HT-29 (cell line): ENCODE data around the gene ANG. TPM values are rescaled to one million over a fixed set of nuclear protein-coding genes. Genes with fewer than 3 reads are reported as not detected.

Experiments used
- DNase-seq: peaks from one replicate; pipeline ENCODE4 v3.0.0-alpha.2; 2015; ENCODE audit warnings: low spot score
- total RNA-seq: library from RNA; depleted of rRNA; stranded (reverse); fragments of >200 nt; shearing (Covaris generic); gene quantifications from 2 replicates; pipeline ENCODE4 v1.2.3, GENCODE V29; 2014

The ANG gene
- total RNA-seq, 1 experiment from 2014 or later, result 4.0 TPM

DNA sequence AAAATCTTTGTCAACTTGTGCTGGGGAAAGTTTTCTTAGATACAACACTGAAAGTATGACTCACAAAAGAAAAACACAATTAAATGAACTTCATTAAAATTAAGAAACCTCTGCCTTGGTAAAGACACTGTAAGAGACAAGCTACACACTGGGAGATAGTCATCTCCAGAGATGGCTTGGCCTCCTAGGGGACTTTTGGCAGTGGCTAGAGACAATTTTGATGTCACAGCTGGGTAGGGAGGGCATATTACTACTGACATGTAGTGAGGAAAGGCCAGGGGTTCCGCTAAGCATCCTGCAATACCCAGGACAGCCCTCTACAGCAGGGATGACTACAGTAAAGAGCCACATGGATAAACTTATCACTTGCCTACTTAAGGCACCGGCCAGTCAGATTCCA is 12.9 kb upstream of the ANG start:
- no peak for DNase-seq

DNA sequence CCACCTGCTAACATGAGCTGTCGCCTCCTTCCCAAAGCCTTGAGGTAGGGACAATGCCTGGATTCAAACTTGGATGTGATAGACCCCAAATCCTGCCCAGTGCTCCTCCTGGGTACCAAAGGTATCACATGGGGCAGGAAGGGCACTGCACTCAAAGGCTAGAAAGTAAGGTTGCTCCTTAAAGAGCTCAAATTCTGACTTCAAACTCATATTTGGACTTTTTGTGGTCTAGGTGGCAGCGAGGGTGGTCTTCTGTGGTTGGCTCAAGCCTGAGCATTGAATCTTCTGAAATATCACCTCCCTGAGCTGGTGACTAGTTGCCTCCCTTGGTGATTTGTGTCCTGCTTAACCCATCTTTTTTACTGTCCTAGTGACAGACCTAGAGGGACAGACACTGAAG is 12.5 kb upstream of the ANG start:
- DNase-seq, result no peak

DNA sequence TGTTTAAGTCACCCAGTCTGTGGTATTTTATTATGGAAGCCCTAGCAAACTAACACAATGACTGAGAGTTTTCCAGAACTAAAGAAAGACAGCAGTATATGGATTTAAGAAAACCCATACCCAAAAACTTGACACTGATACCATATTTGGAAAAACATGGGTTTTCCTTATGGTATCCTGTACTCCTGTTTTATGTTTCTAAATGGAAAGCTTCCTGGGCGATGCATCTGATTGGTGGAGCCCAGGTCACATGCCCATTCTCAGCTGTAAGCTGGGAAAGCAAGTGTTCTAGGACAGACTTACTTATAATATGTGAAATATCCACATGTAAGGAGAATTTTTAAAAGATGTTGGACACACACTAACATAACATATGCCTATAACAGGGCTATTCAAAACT is 8.7 kb upstream of the ANG start:
- peak; percentile 51 for DNase-seq

DNA sequence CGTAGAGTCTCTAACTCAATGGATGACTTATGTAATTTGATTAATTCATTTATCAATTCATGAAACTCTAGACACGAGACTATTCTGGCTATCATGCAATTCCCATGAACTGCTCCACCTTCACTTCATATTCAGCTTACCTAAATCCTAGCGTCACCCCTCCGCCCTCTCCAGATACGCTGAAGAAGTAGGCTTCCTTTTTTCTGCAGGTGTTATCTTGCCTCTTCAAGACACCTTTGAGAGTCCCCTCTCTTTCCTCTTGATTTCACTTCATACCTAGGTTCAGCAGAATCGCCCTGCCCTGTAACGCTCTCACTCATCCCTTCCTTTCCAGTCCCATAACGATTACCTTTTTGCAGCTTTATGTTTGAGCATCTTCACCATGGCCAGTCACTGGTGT is 8.2 kb upstream of the ANG start:
- no peak for DNase-seq

DNA sequence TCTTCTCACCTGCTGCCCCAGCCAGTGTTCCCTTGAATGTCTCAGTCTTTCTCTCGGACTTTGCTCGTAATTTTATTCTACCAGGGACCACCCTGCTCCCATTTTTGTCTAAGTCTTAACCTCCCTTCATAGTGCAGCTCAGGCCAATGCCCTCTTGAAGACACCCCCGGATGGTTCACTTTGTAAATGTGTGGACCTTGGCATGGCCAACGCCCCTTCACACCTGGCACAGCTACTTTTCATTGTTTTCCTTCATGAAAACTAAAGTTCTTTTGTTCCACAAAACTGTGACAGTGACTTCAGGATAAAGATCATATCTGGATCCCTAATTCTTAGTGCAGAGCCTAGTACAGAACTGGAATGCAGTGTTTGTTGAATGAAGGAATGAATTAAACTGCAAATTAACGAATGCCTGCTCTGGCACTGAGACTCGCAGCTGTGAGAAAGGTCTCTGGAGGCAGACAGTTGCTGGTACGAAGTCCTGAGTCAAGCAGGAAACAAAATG is 7.7 kb upstream of the ANG start:
- no peak for DNase-seq

DNA sequence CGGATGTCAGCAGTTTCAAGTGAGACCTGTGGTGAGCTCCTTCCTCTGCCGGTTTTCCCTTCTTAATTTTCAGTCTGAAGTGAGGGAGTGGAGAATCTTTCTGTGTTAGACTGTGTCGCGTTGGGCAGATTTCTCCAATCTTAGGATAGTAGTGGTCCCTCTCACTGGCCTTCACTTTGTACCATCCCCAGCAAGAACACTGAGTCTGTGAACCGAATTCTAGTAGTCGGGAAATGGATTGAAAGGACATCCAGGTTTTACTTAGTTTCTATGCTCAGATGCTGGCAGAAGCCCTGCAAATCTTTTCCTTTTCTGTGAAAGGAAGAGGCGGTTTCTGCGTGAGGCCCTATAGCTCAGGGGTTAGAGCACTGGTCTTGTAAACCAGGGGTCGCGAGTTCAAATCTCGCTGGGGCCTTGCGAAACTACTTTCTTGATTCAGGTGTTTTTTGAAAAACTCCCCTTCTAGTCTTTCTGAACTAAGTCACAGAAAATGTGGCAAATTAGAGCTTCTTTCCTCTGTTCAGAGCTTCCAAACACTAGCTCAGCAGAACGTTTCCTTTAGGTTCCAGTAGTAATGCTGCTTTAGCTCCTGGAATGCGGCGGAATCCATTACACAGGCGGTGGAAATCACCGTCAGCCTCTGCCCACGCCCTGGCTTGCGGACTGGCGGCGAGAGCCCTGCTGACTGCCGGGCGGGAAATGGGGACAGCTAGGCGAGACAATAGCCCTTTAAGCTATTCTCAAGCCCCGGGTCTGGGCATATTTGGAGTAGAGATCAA is 7.0 kb upstream of the ANG start:
- DNase-seq, result peak; percentile 89

DNA sequence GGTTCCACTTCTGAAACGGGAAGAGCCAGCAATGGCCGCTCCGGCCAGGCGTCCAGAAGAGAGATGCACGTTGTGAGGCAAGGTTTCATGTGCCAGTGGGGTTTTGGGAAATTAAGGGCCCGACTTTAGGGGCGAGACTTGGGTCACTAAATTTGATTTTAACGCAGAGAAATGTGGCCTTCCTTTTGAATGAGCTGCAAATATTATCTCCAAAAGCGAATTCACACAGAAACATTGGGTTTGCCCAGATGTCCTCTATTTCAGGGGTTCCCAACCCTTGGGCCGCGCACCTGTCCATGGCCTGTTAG is 6.5 kb upstream of the ANG start:
- no peak for DNase-seq

- peak; percentile 85 for DNase-seq
These were observed 6.0 kb upstream of the ANG start for GRCh38 chr14:20682435-20683124.

DNA sequence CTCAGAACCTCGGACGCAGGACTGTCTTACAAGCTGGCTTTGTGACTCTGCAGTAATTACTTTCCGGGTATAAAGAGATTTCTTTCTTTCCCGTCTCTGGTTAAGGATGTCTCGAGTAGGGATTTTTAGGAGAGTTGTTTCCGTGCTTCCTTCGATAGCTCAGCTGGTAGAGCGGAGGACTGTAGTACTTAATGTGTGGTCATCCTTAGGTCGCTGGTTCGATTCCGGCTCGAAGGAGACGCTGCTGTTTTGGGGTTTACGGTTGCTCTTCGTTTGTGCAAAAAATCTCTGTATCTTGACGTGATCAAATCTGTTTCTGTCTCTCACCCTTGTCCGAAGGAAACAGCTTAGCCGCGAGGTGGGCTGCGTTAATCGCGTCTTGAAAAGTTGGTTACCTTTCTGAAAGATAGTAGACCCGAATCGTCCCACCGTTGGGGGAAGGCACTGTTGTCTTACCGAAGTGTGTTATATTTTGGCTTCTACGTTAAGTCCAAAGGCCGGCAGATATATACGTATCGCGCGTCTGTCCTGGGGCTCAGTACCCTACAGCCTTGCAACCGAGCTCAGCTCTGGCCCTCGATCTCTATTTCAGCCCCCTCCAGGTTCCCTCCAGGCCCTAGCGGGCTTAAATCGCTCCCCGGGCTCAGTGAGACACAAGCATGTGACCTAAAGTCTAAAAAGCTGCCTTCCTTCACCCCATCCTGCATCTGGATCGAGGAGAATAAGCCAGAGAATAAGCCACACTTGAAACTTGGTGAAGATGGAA is 5.3 kb upstream of the ANG start:
- DNase-seq, result peak; percentile 88

GRCh38 chr14:20683891-20684661 is 4.5 kb upstream of the ANG start, which contains the start of gene RNASE4:
RNASE4 (plus strand) TSS chr14:20684560; CDS start chr14:20699372, 14,812 bp downstream.
- DNase-seq, result peak; percentile 78

GRCh38 chr14:20684662-20685456 is 3.7 kb upstream of the ANG start:
- DNase-seq, result peak; percentile 43

DNA sequence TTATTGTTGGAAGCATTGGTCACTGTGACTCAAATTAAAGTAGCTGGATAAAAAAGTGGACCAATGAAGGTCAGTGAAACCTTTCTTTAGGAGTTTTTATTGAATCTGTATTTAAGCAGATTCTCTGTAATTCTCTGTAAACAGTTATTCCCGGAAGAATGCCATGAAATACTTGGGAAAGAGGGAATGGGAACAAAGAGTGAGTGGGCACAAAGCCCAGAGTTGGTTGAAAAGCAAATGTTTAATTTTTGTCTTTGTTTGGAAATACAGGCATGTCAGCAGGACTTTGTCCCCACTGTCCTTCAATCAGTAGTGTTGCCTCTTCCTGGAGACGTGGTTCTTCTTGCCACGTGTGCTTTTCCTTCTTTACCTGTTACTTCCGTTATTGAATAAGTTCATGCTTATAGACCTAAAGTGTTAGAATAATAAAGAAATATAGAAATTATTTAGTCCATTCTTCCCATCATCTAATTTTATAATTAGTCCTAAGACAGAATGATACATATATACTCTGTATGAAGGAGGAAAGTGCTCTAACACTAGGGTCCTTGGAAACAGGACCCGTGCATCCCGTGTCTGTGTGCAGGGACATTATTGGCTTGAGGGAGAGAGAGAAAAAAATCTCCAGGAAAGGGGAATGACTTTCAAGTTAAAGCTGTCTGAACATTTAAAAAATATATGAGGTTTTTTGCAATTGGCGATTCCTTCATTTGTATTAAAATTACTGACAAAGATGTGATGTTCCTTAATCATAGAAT is 2.0 kb upstream of the ANG start:
- DNase-seq, result peak; percentile 12

- peak; percentile 56 for DNase-seq
These were observed 1.0 kb upstream of the ANG start for GRCh38 chr14:20687362-20688166.

DNA sequence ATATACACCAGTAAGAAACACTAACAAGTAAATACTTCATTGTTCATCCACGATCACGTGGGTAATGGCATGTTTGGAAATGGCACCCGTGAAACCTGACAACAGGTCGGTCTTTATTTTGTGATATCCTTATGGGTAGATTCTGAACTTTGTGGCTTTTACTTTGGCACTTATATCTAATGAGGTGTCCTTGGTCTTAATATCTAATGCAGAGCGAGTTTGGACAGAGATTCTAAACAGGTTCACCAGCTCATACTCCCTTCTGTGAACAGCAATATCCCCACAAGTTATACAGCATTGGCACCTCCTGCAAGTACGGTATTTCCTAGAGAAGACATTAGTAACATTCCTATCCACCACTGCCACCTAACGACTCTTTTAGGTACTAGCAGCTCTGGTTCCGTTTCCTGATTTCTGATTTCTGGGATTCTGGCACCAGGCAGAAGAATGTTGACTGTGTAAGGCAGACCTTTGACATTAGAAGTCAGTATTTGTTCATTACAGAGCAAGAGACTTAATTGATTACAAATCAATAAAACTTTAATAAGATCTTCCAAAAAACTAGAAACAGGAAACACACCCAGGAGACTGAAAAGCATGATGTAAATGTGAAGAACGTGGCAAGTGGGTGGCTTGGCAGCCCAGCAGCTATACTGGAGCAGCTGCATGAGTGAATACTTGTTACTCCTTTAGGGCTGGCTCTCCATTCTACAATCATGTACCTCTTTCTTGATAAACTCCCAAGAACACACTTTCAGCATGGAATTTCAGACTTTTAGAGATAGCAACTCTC is 2.5 kb downstream of the ANG start:
- peak; percentile 77 for DNase-seq

GRCh38 chr14:20692116-20692751 is 3.7 kb downstream of the ANG start:
- DNase-seq, result no peak

GRCh38 chr14:20696764-20697163 is 8.2 kb downstream of the ANG start:
- no peak for DNase-seq

DNA sequence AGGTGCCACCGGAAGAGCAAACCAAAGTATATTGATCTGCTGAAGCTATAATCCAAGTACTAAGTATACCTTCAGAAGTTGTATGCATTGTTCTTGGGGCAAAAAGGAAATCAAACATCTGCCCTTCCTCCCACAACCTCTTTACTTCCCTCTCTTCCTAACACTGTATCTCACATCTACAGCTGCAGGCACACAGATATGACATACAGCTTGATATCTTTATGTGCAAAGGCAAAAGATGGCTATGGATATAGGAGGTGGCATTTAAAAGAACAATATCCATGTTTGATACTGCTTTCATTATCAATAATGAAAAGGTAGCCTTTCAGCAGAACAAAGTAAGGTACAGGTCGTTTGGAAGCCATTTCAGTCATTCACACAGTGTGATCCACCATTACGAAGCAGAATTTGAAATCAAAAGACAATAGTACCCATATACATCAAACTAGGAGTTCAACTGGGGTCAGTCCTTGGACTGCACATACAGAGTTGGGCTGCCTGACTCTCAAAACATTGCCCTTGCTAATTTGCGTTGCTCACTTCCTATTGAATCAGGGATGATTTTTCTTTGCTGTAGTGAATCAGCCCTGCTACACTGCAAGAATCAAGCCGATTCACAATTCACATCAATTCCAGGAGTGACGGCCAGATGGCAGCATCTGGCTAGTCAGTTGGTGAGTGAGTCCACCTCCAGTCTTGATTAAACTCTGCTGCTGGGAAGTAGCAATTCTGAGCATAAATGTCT is 8.9 kb downstream of the ANG start:
- DNase-seq, result peak; percentile 87
